DMS 273 treated with DMSO at 0.1 percent for 48 hours (cell line): Measurements from ENCODE around the gene GRIN1.
"Not testable (repeated sequence)": the region's sequence is repeated elsewhere in the genome, so short reads cannot be mapped to it uniquely, and the experiment has no call there.

ENCODE experiments used
- DNase-seq: peaks from one replicate; lab custom pipeline; 2025; lab: John Stamatoyannopoulos, UW

The GRIN1 gene

DNA sequence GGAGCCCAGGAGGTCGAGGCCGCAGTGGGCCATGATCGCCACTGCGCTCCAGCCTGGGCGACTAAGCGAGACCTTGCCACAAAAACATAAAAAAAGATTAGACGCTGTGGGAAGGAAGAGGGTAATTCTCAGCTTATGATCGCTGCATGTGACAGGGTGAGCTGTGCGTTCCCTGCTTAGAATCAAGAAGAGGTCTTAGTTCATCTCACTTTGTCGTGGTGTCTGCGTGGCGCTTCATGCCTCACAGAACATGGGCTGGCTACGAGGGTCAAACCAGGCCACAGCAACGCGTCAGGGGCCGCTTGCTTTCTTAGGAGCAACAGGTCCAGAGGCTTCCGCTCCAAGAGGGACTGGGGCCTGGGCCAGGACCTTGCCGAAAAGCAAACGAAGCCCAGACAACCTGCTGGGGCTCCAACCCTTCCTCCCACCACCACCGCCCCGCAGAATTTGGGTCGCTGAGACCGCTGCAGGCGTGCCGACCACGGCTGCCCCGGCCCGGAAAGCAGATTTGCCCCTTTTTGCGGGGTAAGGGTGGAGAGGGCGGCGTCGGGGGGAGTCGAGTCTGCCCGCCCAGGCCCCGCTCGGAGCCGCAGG is 10.0 kb upstream of the GRIN1 start:
- no peak for DNase-seq

DNA sequence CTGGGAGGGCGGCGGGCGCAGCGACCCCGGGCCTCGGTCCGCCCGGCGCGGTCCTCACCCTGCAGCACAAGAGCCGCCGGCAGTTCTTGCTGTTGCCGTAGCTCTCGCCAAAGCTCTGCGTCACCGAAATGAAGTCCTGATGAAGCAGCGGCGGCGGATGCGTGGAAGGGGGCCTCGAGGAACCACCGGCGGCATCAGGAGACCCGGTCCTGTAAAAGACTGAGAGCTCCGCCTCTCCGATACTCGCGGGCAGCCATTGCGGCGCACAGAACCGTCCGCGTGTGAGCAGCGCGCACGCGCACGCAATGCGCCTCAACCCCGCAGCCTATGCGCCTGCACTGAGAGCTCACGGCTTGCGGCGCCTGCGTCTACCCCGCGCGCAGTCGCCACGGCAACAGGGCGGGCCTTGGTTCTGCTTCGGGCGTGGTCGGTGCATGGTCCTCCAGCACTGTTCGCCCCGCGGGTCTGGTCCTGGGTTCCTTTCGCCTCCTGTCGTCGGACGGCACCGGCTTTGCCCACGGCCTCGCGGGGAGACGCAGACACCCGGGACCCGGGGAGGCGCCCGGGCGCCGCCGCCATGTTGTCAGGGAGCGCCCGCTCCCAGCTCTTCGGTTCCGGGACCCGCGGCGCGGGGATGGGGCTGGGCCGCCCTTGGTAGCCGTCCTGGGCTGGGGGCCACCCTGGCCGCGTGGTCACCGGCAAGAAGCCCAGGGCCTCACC is 9.3 kb upstream of the GRIN1 start:
- peak; percentile 43 for DNase-seq

DNA sequence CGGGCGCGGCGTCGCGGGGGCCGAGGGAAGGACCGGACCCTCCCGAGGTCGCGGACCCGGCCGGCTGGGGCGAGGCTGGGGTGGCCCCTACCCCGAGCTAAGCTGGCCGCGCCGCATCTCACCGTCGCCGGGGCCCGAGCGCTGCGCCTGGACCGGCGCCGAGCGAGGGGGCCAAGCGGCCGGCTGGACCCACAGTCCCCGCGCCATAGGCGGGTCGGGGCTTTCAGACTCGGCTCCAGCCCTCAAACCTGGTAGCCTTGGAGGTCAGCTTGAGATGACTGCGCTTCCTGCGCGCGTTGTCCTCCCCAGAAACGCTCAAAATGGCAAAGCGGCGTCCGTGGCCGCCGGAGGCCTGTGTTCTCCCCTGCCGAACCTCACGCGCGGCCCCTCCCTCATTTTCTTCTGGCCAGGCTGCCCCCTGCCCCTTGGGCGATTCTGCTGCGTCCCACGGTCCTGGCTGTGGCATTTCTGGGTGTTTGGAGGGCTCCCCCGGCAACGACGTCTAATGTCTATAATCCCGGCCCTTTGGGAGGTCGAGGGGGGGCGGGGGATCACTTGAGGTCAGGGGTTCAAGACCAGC is 8.7 kb upstream of the GRIN1 start:
- no peak for DNase-seq

DNA sequence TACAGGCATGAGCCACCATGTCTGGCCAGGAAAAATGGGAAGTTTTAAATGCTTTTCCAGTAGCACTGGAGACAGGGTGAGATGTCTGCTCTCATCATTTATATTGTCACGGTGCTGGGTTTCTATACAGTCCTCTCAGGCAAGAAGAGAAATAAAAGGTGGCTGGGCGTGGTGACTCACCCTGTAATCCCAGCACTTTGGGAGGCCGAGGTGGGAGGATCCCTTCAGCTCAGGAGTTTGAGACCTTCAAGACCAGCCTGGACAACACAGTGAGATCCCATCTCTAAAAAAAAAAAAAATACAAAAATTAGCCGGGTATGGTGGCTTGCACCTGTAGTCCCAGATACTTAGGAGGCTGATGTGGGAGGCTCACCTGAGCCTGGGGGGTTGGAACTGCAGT is 4.8 kb upstream of the GRIN1 start:
- no peak for DNase-seq

DNA sequence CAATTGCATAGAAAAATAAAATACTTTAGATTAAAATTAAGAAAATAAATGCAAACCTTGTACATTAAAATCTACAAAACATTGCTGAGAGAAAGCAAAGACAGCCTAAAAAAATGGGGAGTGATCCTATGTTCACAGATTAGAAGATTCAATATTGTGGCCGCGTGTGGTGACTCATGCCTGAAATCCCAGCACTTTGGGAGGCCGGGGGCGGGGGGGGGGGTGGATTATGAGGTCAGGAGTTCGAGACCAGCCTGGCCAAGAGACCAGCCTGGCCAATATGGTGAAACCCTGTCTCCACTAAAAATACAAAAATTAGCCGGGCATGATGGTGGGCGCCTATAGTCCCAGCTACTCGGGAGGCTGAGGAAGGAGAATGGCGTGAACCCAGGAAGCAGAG is 3.8 kb upstream of the GRIN1 start:
- not testable (repeated sequence) for DNase-seq

DNA sequence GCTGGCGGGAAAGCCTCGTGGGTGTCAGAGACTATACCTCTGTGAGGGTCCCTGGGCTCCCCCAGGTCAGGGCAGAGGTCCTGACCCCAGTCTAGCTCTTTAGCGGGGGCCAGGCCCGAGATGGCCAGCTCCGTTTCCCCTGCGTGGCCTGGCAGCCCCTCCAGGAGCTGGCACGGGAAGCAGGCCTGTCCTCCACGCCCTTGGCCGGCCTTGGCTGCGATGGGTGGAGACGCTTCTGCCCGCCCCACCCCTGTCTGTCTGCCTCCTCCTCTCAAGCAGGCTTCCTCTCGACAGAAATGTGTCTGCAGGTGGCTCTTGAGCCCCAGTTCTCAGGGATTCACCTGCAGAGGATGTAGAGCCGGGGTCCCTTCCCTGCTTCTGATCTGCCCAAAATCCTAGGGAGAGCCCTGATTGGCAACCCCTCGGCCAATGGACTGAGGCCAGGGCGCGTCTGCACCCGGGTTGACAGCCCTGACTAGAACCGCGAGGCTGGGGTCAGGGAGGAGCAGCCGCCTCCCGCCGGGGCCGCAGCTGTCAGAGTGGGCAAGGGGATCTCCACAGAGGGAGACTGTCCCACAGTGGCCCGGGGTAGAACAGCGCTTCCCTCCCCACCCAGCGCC is 2.6 kb upstream of the GRIN1 start:
- DNase-seq: no peak

DNA sequence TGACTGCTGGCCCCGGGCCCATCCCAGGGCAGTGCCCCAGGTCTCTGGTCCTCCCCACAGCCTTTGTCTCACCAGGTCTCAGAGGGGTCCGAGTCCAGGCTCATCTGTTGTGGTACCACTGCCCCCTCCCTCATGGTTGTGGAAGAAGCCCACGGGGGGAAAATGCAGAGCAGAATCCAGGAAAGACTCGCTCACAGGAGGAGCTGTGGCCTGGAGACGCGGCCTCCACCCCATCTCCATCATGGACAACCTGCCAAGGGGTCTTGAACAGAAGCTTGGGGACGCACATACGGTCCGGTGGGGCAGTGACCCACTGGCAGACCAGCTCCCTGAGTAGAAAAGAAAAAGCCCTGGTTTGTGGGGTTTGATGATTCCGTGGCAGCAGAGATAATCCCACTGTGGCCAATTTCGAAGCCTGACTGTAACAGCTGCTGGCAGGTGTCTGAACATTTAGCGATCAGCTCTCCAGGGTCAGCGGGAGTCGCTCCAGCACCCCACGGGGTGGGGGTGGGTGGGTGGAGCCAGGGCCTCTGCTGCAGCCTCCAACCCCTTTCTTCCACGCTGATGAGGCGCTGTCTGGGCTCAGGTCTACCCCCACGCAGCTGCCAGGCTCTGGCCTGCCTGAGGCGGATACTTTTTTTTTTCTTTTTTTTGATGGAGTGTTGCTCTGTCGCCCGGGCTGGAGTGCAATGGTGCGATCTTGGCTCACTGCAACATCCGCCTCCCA is 1.9 kb upstream of the GRIN1 start:
- no peak for DNase-seq

DNA sequence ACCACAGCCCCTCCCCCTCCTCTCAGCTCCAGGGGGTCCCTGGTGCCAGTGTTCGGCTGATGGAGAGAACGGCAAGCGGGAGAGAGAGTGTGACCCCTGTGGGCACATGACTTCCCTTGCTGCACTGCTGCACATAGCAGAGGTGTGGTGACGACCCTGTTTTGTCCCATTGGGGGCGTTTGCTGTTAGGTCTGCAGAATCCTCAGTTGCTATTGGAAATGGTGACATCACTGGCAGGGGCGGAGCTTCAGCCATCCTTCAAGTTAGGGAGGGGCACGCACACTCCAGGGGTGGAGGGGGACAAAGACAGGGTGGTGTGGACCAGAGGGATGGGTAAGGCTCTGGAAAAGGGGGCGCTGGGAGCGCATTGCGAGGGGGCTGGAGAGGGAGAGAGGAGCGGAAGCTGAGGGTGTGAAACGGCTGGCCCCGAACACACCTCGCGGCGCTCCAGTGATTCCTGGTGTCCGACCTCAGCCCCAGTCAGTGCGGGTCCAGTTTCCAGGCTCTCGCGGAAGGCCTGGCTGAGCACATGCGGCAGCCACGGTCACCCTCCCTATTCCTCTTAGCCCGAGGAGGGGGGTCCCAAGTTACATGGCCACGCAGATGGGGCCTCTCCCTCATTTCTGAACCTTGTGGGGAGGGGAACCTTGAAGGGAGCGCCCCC is 764 bp upstream of the GRIN1 start:
- DNase-seq: no peak

DNA sequence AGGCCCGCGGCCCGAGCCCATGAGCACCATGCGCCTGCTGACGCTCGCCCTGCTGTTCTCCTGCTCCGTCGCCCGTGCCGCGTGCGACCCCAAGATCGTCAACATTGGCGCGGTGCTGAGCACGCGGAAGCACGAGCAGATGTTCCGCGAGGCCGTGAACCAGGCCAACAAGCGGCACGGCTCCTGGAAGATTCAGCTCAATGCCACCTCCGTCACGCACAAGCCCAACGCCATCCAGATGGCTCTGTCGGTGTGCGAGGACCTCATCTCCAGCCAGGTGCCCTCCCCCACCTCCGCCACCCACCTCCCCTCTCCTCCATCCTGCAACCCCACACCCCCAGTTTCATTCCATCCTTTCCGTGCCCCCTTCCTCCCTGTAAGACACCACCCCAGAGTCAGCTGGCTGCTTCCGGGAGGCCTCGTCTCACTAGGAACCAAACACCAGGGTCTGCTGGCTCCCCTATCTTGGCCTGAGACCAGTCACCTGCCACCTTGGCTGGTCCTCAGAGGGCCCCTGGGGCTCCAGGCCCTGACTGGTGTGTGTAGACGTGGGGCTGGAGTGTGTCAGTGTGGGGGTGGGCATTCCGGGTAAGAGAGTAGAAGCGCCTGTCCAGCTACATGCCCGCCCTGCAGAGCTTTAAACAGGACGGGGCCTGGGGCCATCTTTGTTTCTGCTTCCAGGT is 655 bp downstream of the GRIN1 start:
- DNase-seq: no peak

DNA sequence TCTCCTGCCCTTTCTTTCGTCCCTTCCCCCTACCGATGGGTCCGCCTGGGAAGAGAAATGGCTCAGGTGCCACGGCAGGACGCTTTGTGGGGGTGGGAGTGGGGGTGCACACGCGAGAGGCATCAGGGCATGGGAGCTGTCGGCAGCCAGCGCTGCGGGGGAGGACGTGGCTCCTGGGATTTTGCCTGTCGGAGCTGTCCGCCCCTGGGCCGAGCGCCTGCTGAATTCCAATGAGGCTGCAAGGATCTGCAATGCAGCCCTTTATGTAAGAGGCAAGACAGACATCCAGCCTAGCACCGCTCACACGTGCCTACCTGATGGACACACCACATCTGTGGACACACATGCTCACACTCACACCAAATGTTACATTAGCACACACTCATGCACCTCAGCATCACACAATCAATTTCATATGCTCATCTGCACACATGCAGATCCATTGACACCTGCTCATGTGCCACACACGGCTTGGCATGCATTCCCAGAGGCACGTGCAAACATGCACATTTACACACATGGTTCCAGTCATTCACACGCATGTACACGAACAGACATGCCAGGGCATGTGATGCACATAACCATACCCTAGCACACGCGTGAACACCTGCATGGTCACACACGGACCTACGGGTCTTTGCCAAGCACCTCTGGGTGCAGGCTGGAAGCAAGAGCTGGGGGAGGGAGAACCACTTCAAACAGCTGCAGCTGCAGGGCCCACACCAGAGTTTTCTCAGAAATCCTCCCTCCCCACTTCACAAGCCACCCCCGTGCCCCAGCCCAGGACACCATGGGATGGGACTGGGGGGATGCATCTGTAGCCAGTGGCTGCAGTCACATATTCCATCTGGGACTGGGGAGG is 1.4 kb downstream of the GRIN1 start:
- no peak for DNase-seq

DNA sequence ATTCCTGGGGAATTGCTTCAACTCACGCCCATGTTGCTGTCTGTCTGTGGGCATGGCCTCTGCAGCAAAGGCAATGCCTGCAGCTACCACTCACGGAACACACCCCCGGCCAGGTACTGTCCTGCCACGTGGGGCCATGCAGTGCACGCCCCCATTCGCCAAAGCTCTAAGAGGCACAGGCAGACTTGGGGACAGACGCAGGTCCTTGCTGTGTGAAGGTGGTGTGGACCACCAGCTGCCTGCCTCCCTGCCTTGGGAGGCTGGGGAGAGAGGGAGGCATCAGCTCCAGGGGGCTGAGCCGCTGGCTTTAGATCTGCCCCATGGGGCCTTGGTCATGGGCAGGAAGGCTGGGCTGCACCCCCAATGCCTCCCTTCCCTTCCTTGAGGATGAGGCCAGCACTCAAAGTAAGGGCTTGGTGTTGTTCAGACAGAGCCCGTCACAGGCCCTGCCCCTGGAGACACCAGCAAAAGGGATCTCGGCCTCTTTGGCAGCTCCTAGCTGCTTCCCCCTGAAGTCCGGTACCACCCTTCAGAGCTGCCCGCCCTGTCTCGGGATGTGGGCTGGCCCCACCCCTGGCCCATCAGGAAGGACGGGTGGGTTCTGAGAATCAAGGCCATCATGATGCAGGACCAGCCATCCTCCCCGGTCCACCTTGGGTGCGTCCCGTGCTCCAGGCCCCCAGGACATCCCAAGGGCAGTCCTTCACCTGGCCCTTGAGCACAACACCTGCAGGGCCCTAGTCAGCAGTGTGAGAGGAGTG is 2.3 kb downstream of the GRIN1 start:
- no peak for DNase-seq

DNA sequence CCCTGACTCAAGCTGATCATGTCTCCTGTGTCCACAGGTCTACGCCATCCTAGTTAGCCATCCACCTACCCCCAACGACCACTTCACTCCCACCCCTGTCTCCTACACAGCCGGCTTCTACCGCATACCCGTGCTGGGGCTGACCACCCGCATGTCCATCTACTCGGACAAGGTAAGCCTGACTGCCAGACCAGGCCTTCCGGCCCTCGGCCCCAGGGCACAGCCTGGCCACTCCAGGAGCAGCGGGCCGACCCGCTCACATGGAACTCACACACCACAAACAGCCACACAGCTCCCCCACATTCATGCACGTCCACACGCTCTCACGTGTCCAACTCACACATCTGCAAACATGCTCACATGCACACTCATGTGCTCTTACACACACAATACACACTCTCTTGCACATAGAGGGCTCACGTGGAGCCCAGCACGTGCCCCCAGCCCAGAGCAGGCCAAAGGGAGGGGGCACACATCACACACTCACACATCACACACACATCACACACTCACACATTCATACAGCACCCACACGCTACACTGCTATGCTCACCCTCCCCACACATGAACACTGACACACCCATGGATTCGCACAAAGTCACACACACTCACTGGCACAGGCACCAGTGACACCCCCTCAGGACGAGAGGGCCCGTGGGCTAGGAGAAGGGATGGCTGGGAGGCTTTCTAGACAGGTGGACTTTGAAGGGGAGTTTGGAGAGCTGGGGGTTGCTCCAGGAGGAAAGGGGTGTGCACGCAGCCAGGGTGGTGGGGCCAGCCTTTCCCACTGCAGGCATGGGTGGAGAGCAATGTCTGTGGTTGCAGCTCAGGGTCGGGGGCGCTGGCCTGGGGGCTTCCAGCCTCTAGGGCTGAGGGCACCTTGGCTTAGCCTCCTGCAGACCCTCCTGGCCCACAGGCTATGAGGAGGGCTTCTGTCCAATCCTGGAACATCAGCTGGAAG is 3.3 kb downstream of the GRIN1 start:
- no peak for DNase-seq

DNA sequence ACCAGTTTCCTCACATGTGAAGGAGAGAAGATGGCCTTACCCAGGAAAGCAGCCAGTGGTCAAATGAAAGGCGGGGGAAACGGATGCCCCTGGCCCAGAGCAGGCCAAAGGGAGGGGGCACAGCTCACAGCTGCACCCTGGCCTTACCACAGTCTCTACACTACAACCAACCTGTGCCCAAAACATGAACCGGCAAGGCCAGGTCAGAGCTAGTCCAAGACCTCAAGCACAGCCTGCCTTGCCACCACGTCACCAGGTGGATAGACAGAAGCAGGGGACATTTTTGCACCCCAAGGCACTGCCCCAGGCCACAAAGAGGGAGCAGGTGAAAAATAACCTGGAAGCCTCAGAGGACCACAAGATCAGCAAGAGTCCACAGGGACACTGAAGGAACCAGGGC is 4.5 kb downstream of the GRIN1 start:
- DNase-seq: no peak

DNA sequence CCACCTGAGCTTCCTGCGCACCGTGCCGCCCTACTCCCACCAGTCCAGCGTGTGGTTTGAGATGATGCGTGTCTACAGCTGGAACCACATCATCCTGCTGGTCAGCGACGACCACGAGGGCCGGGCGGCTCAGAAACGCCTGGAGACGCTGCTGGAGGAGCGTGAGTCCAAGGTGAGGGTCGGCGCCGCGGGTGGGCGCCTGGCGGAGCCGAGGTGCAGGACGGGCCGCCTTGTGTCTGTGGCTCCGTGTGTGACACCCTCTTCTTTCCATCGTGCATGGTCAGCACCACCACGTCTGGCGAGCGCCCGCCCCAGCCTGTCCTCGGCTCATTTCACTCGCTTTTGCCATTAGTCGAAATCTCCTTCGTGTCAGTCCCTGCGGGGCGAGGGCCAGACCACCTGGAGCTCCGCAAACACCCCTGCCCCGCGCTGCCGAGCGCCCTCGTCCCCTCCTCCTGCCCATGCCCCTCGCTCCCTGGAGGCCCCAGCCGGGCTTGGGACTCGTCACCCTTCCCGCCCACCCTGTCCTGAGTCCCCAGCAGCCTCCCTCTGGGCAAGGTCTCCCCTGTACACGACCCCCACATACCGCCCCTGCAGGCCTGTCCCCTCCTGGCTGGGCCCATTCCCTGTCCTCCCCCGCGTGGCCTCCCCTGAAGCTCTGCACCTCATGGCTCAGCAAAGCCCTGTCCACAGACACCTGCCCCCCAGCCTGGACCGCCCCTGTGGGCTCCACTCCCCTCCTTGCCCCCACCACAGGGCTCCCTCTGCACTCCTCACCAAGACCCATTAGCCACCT is 7.0 kb downstream of the GRIN1 start:
- DNase-seq: no peak

DNA sequence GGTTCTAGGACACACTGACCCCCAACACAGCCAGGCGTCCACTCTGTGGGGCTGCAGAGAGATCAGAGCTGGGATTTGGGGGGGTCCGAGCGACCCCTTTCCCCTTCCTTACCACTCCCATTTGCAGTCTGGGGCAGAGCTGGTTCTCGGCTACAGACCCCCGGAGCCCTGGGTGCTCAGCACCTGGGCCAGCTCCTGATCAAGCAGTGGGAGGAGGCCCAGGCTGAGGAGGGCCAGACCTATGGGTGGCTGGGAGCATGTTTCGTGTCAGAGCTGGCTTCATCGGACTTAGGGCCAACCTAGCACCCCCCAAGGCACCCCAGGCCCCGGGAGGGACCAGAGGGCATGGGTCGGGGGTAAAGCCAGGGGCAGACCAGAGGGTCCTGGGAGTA is 7.6 kb downstream of the GRIN1 start:
- DNase-seq: no peak

DNA sequence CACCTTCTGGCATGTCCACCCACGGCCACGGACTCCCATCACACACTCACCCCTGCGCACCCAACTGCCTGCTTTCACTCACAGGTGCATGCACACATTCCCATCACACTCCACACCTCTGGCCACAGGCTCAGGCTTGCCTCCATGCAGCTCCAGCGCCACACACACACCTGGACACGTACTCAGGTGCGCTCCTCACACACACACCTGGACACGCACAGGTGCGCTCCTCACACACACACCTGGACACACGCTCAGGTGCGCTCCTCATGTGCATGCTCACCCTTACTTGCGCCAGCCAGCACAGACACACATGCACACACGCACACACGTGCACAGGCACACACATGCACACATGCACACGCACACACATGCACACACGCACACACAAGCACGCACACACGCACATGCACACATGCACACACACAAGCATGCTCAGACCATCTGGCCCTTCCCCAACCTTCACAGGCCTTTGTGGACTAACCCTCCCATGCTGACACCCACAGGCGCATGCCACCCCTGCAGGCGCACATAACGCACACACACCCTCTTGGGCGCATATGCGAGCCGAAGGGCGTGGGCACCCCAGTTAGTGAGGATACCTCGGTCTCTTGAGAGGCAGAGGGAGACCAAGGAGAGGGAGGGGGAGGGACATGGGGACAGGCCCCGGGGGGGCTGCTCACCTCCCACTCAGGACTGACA is 8.3 kb downstream of the GRIN1 start:
- DNase-seq: no peak

DNA sequence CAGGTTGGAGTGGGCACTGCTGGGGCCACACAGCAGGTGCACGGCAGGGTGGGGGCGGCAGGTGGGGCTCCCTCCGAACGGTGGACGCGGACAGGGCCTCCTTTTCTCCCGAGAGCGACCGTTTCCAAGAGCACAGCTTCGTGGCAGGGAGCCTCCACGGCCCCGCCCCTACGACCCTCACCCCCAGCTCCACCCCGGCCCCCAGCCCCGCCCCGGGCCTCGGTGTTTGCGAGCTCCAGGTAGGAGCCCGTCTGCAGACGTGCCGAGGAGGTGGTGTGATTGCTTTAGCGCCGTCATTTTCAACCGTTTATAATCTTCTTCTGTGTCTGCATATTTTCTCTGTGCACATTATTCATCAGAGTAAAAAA is 8.8 kb downstream of the GRIN1 start:
- no peak for DNase-seq
